Liver (tissue), 3 donors: ENCODE data around the gene ATCAY.

Source experiments
- EGR1 ChIP-seq, 2 donors: IDR thresholded peaks; 2 replicates each; pipeline ENCODE4 v1.6.1; 2016 to 2018; ENCODE audit warnings: antibody characterized with exemption in 2 of 2, low read depth in 2 of 2
- GABPA ChIP-seq, 2 donors: IDR thresholded peaks in 1 of 2; conservative IDR thresholded peaks in 1 of 2; 2 replicates each; pipeline ENCODE4 v1.6.1; 2016; ENCODE audit warnings: antibody characterized with exemption in 2 of 2, mild to moderate bottlenecking in 1 of 2, moderate library complexity in 1 of 2
- JUND ChIP-seq, 2 donors: IDR thresholded peaks; 2 replicates each; pipeline ENCODE4 v1.6.1; 2016; ENCODE audit warnings: antibody characterized with exemption in 2 of 2
- RAD21 ChIP-seq, 2 donors: IDR thresholded peaks; 2 replicates each; pipeline ENCODE4 v1.6.1; 2016; ENCODE audit warnings: antibody characterized with exemption in 2 of 2, mild to moderate bottlenecking in 2 of 2
- RXRA ChIP-seq, 2 donors: IDR thresholded peaks; 2 replicates each; pipeline ENCODE4 v1.6.1; 2017 to 2018; ENCODE audit warnings: antibody characterized with exemption in 2 of 2, mild to moderate bottlenecking in 1 of 2
- TAF1 ChIP-seq: conservative IDR thresholded peaks from 2 replicates; pipeline ENCODE4 v1.6.1; 2016; ENCODE audit warnings: antibody characterized with exemption, mild to moderate bottlenecking
- TF ChIP-seq, protein P1 (sequence below): fragments of 150-350 bp; IDR thresholded peaks from 2 replicates; pipeline ENCODE4 v1.5.1; 2017; ENCODE audit warnings: improper control_type of control experiment, low read depth, low read length; ENCODE audit not compliant: missing input control
- TF ChIP-seq, protein P2 (sequence below): IDR thresholded peaks from 2 replicates; pipeline ENCODE4 v1.6.1; 2016; ENCODE audit warnings: antibody characterized with exemption
- TF ChIP-seq, protein P3 (sequence below): IDR thresholded peaks from 2 replicates; pipeline ENCODE4 v1.6.1; 2016; ENCODE audit warnings: antibody characterized with exemption
- TF ChIP-seq, protein P4 (sequence below): IDR thresholded peaks from 2 replicates; pipeline ENCODE4 v1.6.1; 2016; ENCODE audit warnings: antibody characterized with exemption, mild to moderate bottlenecking
- donor health status: healthy.
- donor health status: healthy.

DNA sequence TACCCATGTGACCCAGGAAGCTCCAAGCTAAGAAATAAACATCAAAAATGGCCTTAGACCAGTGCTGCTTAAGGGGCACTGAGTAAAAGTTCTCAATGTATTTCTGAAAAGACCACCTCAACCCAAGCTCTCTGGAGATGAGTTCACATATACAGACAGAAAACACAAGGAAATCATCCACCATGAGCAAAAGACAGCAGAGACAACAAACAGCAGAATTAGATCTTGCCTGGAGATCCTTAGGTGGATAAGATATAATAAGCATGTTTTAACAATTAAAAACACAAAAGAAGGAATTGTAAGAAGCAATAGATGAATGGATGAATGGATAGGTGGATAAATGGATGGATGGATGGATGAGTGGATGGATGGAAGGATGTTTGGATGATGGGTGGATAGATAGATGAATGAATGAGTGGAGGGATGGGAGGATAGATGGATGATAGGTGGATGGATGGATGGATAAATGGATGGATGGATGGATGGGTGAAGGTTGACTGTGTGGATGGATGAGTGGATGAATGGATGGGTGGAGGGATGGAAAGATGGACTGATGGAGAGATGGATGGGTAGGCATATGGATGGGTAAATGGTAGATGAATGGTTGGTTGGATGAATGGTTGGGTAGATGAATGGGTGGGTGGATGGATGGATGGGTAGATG lies 42.7 kb downstream of the ATCAY start:
- TF ChIP-seq TAF1: no peak
- TF ChIP-seq, protein P1, sequence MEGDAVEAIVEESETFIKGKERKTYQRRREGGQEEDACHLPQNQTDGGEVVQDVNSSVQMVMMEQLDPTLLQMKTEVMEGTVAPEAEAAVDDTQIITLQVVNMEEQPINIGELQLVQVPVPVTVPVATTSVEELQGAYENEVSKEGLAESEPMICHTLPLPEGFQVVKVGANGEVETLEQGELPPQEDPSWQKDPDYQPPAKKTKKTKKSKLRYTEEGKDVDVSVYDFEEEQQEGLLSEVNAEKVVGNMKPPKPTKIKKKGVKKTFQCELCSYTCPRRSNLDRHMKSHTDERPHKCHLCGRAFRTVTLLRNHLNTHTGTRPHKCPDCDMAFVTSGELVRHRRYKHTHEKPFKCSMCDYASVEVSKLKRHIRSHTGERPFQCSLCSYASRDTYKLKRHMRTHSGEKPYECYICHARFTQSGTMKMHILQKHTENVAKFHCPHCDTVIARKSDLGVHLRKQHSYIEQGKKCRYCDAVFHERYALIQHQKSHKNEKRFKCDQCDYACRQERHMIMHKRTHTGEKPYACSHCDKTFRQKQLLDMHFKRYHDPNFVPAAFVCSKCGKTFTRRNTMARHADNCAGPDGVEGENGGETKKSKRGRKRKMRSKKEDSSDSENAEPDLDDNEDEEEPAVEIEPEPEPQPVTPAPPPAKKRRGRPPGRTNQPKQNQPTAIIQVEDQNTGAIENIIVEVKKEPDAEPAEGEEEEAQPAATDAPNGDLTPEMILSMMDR: no peak
- TF ChIP-seq RXRA (IDR thresholded peaks at IDR 0.05): no peak
- TF ChIP-seq JUND (IDR thresholded peaks at IDR 0.05): no peak
- no peak for TF ChIP-seq EGR1 (IDR thresholded peaks at IDR 0.05; ENCODE audit: low read depth in 2 of 2)
- TF ChIP-seq, protein P2, sequence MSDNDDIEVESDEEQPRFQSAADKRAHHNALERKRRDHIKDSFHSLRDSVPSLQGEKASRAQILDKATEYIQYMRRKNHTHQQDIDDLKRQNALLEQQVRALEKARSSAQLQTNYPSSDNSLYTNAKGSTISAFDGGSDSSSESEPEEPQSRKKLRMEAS: no peak
- TF ChIP-seq, protein P3, sequence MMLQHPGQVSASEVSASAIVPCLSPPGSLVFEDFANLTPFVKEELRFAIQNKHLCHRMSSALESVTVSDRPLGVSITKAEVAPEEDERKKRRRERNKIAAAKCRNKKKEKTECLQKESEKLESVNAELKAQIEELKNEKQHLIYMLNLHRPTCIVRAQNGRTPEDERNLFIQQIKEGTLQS: no peak
- TF ChIP-seq RAD21 (IDR thresholded peaks at IDR 0.05): no peak
- TF ChIP-seq GABPA (IDR thresholded peaks at IDR 0.05 in 1 of 2, conservative IDR thresholded peaks at IDR 0.05 in 1 of 2): no peak
- TF ChIP-seq, protein P4, sequence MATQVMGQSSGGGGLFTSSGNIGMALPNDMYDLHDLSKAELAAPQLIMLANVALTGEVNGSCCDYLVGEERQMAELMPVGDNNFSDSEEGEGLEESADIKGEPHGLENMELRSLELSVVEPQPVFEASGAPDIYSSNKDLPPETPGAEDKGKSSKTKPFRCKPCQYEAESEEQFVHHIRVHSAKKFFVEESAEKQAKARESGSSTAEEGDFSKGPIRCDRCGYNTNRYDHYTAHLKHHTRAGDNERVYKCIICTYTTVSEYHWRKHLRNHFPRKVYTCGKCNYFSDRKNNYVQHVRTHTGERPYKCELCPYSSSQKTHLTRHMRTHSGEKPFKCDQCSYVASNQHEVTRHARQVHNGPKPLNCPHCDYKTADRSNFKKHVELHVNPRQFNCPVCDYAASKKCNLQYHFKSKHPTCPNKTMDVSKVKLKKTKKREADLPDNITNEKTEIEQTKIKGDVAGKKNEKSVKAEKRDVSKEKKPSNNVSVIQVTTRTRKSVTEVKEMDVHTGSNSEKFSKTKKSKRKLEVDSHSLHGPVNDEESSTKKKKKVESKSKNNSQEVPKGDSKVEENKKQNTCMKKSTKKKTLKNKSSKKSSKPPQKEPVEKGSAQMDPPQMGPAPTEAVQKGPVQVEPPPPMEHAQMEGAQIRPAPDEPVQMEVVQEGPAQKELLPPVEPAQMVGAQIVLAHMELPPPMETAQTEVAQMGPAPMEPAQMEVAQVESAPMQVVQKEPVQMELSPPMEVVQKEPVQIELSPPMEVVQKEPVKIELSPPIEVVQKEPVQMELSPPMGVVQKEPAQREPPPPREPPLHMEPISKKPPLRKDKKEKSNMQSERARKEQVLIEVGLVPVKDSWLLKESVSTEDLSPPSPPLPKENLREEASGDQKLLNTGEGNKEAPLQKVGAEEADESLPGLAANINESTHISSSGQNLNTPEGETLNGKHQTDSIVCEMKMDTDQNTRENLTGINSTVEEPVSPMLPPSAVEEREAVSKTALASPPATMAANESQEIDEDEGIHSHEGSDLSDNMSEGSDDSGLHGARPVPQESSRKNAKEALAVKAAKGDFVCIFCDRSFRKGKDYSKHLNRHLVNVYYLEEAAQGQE: no peak
